Left ventricle myocardium inferior (tissue), 1 donor: ENCODE results near the gene SLC39A11. TPM values are rescaled to one million over a fixed set of nuclear protein-coding genes. Genes with fewer than 3 reads are reported as not detected.

Source experiments
- DNase-seq: peaks from one replicate; pipeline ENCODE4 v3.0.0-alpha.2; 2020
- H3K27ac ChIP-seq: fragments of 200-600 bp; replicated peaks from 2 replicates; pipeline ENCODE4 v1.8.0; 2021
- H3K27me3 ChIP-seq: fragments of 200-600 bp; 2 replicates; pipeline ENCODE4 v1.8.0; 2021; ENCODE audit warnings: low read depth
- H3K36me3 ChIP-seq: fragments of 200-600 bp; 2 replicates; pipeline ENCODE4 v1.8.0; 2021
- H3K4me1 ChIP-seq: fragments of 200-600 bp; 2 replicates; pipeline ENCODE4 v1.8.0; 2021
- H3K4me3 ChIP-seq: fragments of 200-600 bp; 2 replicates; pipeline ENCODE4 v1.8.0; 2021; ENCODE audit warnings: mild to moderate bottlenecking, moderate library complexity
- H3K9me3 ChIP-seq: fragments of 200-600 bp; replicated peaks from 2 replicates; pipeline ENCODE4 v1.8.0; 2021
- intact Hi-C: fragments of 100-400 bp; cut with micrococcal nuclease; formaldehyde crosslinking; loops from one replicate; pipeline ENCODE4 v1.11.0; 2022
- total RNA-seq: library from RNA; stranded (reverse); fragmentation: NEBNext Ultra II Directional; extraction: Animal tissue kit (Norgen Biotek cat#: 25700); gene quantifications from one replicate; pipeline ENCODE4 v1.2.1, GENCODE V29; 2021
- TF ChIP-seq, protein P1 (sequence below): fragments of 200-600 bp; IDR thresholded peaks from 2 replicates; pipeline ENCODE4 v1.8.0; 2021; ENCODE audit warnings: antibody characterized with exemption, mild to moderate bottlenecking, borderline replicate concordance
- donor health status: DM: no; HTN: yes; CAD: no; lungs with severe emphysema.

Gene SLC39A11
- total RNA-seq, 1 donor from 2014 or later, result 6.4 TPM

DNA sequence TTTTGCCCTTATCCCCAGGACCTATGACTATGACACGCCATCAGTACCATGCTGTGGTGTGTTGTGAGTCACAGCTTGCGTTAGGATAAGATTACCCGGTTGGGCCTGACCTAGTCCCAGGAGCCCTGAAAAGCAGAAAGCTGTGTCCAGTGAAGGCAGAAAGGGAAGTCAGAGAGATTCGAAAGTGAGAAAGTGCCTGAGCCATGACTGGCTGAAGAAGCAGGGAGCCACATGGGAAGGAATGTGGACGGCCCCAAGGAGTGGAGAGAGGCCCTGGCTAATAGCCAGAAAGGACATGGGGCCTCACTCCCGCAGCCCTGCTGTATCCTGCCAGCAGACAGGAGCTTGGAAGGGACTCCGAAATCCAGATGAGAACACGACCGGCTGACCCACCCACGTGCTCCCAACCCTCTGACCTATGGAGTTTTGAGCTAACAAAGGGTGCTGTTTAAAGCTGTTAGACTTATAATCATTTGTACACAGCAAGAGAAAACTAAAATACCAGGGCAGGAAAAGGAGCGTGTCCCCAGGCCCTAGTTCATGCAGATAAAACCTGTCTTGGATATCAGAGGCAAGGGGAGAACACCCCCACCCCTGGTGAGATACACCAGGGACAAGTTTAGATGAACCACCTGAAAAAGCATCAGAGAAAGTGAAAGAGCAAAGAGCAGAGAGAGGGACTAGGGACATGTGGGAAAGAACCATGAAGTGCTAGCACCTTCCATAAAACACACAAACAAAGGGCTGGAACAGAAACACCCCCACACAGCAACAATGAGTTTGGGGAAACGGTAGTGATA is 115.3 kb downstream of the SLC39A11 start:
- H3K9me3 ChIP-seq, result no peaks in the 10 kb centered on the region
- peak overlapping the region; percentile 52 for H3K27ac ChIP-seq
- H3K4me1 ChIP-seq, result peaks cover 24% of the 10 kb centered on the region
- intact Hi-C loops, result no loop called here
- TF ChIP-seq, protein P1, sequence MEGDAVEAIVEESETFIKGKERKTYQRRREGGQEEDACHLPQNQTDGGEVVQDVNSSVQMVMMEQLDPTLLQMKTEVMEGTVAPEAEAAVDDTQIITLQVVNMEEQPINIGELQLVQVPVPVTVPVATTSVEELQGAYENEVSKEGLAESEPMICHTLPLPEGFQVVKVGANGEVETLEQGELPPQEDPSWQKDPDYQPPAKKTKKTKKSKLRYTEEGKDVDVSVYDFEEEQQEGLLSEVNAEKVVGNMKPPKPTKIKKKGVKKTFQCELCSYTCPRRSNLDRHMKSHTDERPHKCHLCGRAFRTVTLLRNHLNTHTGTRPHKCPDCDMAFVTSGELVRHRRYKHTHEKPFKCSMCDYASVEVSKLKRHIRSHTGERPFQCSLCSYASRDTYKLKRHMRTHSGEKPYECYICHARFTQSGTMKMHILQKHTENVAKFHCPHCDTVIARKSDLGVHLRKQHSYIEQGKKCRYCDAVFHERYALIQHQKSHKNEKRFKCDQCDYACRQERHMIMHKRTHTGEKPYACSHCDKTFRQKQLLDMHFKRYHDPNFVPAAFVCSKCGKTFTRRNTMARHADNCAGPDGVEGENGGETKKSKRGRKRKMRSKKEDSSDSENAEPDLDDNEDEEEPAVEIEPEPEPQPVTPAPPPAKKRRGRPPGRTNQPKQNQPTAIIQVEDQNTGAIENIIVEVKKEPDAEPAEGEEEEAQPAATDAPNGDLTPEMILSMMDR, result no peak
- H3K4me3 ChIP-seq, result no peak overlapping the region
- H3K36me3 ChIP-seq, result no peaks in the 10 kb centered on the region
- H3K27me3 ChIP-seq, result no peaks in the 10 kb centered on the region
- peak; percentile 38 for DNase-seq

DNA sequence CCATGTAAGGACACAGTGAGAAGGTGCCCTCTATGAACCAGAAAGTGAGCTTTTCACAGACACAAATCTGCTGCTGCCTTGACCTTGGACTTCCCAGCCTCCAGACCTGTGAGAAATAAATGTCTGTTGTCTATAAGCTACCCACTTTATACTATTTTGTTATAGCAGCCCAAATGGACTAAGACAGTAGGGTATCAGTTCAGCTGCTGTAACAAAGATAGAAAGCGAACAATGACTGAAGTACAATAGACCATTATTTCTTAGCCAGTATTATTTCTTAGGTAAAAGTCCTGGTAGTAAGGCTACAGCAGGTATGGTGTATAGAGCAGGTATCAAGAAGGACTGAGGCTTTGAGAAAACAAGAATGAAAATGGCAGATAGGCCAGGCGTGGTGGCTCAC is 117.0 kb downstream of the SLC39A11 start:
- H3K27ac ChIP-seq, result no peak overlapping the region
- no peaks in the 10 kb centered on the region for H3K36me3 ChIP-seq
- H3K4me1 ChIP-seq, result peaks cover 24% of the 10 kb centered on the region
- TF ChIP-seq, protein P1, result no peak
- no peaks in the 10 kb centered on the region for H3K27me3 ChIP-seq
- H3K9me3 ChIP-seq, result no peaks in the 10 kb centered on the region
- no peak overlapping the region for H3K4me3 ChIP-seq
- DNase-seq, result no peak
- intact Hi-C loops, result no loop called here

DNA sequence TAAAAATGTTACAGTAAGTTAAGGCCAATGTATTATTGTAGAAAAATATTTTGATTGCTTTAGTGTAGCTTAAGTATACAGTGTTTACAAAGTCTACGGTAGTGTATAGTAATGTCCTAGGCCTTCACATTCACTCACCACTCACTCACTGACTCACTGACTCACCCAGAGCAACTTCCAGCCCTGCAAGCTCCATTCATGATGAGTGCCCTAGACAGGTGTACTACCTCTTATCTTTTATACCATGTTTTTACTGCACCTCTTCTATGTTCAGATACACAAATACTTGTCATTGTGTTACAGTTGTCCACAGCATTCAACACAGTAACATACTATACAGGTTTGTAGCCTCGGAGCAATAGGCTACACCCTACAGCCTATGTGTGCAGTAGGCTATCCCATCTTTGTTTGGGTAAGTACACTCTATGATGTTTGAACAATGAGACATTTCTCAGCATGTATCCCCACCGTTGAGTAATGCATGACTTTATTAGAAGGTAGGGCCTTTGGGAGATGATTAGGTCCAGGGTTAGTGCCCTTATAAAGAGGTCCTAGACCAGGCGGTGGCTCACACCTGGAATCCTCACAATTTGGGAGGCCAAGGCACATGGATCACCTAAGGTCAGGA is 117.8 kb downstream of the SLC39A11 start:
- H3K4me1 ChIP-seq, result peaks cover 24% of the 10 kb centered on the region
- H3K27ac ChIP-seq, result no peak overlapping the region
- intact Hi-C loops, result no loop called here
- H3K4me3 ChIP-seq, result no peak overlapping the region
- H3K36me3 ChIP-seq, result no peaks in the 10 kb centered on the region
- H3K27me3 ChIP-seq, result no peaks in the 10 kb centered on the region
- TF ChIP-seq, protein P1, result no peak
- H3K9me3 ChIP-seq, result no peaks in the 10 kb centered on the region
- DNase-seq, result no peak

DNA sequence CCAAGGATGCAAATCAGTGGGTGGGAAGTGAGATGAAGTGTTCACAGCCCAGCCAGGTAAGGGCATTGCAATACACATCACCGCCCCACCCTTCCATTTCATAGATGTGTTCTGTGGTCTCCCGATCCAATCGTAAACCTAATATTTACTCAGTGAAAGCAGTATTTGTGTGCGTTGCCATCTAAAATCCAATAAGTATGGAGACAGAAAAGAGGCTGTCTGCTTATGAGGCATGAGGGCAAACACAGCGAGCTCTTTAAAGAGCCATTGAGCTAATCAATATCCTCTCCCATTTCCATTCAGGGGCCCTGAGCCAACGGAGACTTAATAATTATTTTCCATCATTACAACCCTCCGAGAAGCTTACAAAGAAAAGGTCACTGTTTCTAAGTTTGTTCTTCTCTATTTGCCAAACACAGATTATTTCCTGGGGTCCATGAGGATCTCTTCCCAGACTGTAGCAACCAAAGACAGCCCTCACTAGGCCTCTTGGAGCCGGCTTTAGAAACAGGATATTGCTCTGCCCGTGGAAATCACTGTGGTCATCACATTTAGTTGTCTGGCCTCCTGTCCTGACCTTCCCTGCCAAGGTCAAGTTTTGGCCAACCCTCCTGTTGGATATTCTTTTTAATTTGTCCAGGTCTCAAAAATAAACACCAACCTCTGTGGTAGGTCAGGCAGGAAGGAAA is 120.1 kb downstream of the SLC39A11 start:
- Histone ChIP-seq H3K4me1 (peaks cover 10% of the 10 kb centered on the region), H3K9me3 (no peaks in the 10 kb centered on the region), H3K36me3 (no peaks in the 10 kb centered on the region), H3K4me3 (no peak overlapping the region), H3K27ac (no peak overlapping the region), H3K27me3 (no peaks in the 10 kb centered on the region)
- TF ChIP-seq, protein P1, result no peak
- intact Hi-C loops, result no loop called here
- no peak for DNase-seq

DNA sequence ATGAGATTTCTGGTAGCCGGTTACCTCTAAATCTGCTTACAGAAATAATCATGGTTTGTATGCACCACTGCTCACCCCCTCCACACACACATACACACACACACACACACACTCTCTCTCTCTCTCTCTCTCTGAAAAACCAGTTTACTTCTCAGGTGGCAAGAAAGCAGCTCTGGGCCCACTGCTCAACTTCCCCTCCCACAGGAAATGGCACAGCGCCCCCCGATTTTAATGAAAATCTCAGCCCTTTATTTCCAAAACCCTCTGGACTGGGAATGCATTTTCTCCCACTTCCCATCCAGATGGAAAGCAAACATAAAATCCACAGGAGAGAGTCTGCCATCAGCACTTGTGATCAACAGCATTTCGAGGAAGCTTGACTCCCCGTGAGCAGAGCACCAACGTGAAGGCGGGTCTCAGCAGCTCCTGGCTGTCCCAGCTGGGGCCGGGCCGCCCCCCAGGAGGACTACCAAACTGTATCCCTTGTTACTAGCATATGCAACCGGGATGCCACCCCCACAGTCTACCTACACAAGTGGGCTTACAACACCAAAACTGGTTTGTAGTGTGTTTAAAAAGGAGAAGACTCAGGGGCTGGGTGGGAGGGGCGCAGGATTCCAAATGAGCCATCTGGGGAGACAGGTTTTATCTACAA is 121.1 kb downstream of the SLC39A11 start:
- Histone ChIP-seq H3K36me3 (no peaks in the 10 kb centered on the region), H3K4me3 (no peak overlapping the region), H3K27ac (no peak overlapping the region), H3K4me1 (no peaks in the 10 kb centered on the region), H3K9me3 (no peaks in the 10 kb centered on the region), H3K27me3 (no peaks in the 10 kb centered on the region)
- intact Hi-C loops, result no loop called here
- no peak for DNase-seq
- TF ChIP-seq, protein P1, result no peak
